B cell (primary cell): ENCODE measurements around the gene RNF166. TPM values are rescaled to one million over a fixed set of nuclear protein-coding genes. Genes with fewer than 3 reads are reported as not detected.

Experiments used
- ATAC-seq: fragments of 200-7000 bp; cut with Tn5 transposase; one replicate; pipeline ENCODE4 v1.10.0; 2021; ENCODE audit warnings: low read depth, mild to moderate bottlenecking, moderate number of reproducible peaks, moderate library complexity
- CTCF ChIA-PET: fragments of 350-600 bp; sonication (Branson Sonifier 250); formaldehyde crosslinking; loops from one replicate; lab custom pipeline; 2021; ENCODE audit warnings: antibody characterized with exemption, inconsistent platforms; lab: Charles Lee
- POLR2A ChIA-PET: fragments of 350-600 bp; sonication (Branson Sonifier 250); formaldehyde crosslinking; loops from one replicate; lab custom pipeline; 2021; ENCODE audit warnings: antibody characterized with exemption; lab: Charles Lee
- DNase-seq: peaks from one replicate; pipeline ENCODE4 v3.0.0; 2013
- H2AFZ ChIP-seq: 2 replicates; pipeline ENCODE4 v1.6.1; 2012; ENCODE audit warnings: mild to moderate bottlenecking, low read depth, low read length; ENCODE audit not compliant: insufficient read depth, poor library complexity, severe bottlenecking
- H3K27ac ChIP-seq, 2 donors: 1 replicate in 1 of 2; 2 replicates in 1 of 2; pipeline ENCODE4 v1.5.1; 2012 to 2013; ENCODE audit warnings: low read length in 2 of 2, mild to moderate bottlenecking in 2 of 2, moderate library complexity in 1 of 2
- H3K27me3 ChIP-seq, 4 experiments: fragments of 200-600 bp in 1 of 4; sonication (generic) in 1 of 4; replicated peaks in 1 of 4; 1 replicate in 2 of 4; 2 replicates in 2 of 4; pipeline versions ENCODE4 v1.6.1 to v1.7.0; 2013 to 2016; ENCODE audit warnings: low read length in 3 of 4, mild to moderate bottlenecking in 2 of 4, mixed read lengths in 1 of 4, moderate library complexity in 1 of 4; ENCODE audit not compliant: insufficient read depth in 4 of 4, control insufficient read depth in 3 of 4; ENCODE audit errors: control extremely low read depth in 1 of 4
- H3K36me3 ChIP-seq, 2 experiments: replicated peaks in 1 of 2; 1 replicate in 1 of 2; 2 replicates in 1 of 2; pipeline versions ENCODE4 v1.6.1 to v1.7.1; 2013; ENCODE audit warnings: low read length in 1 of 2; ENCODE audit not compliant: insufficient read depth in 2 of 2, control insufficient read depth in 1 of 2; ENCODE audit errors: control extremely low read depth in 1 of 2, extremely low read depth in 1 of 2
- H3K4me1 ChIP-seq, 2 donors: fragments of 200-600 bp in 1 of 2; sonication (generic) in 1 of 2; 1 replicate in 1 of 2; 2 replicates in 1 of 2; pipeline versions ENCODE4 v1.5.1 to v1.6.1; 2013 to 2017; ENCODE audit warnings: low read length in 2 of 2; ENCODE audit not compliant: control insufficient read depth in 2 of 2, insufficient read depth in 2 of 2
- H3K4me2 ChIP-seq: replicated peaks from 2 replicates; pipeline ENCODE3; 2012; ENCODE audit warnings: mild to moderate bottlenecking, low read depth, low read length; ENCODE audit not compliant: poor library complexity, severe bottlenecking
- H3K4me3 ChIP-seq, 5 experiments: fragments of 200-600 bp in 1 of 5; sonication (generic) in 1 of 5; 1 replicate in 3 of 5; 2 replicates in 2 of 5; pipeline versions ENCODE4 v1.5.1 to v1.7.0; 2011 to 2016; ENCODE audit warnings: low read length in 4 of 5, mild to moderate bottlenecking in 4 of 5, low read depth in 2 of 5, control low read depth in 1 of 5, moderate library complexity in 1 of 5; ENCODE audit not compliant: insufficient read depth in 1 of 5; ENCODE audit errors: control extremely low read depth in 1 of 5, extremely low read depth in 1 of 5
- H3K79me2 ChIP-seq: fragments of 200-600 bp; sonication (generic); one replicate; pipeline ENCODE4 v1.6.0; 2016; ENCODE audit warnings: low read length; ENCODE audit not compliant: control insufficient read depth, insufficient read depth
- H3K9ac ChIP-seq: fragments of 200-600 bp; sonication (generic); 2 replicates; pipeline ENCODE4 v1.6.1; 2017; ENCODE audit warnings: mild to moderate bottlenecking, low read length, moderate library complexity
- H3K9me3 ChIP-seq, 3 donors: one replicate each; pipeline versions ENCODE4 v1.6.1 to v1.7.1; 2013; ENCODE audit warnings: low read length in 2 of 3; ENCODE audit not compliant: control insufficient read depth in 2 of 3, insufficient read depth in 1 of 3; ENCODE audit errors: control extremely low read depth in 1 of 3
- H4K20me1 ChIP-seq: 2 replicates; pipeline ENCODE4 v1.6.0; 2012; ENCODE audit warnings: mild to moderate bottlenecking, low read length; ENCODE audit not compliant: insufficient read depth, control insufficient read depth, poor library complexity, severe bottlenecking
- H3K27ac Mint-ChIP-seq: one replicate; pipeline ENCODE4 v1.8.0; 2021; ENCODE audit warnings: mixed read lengths
- H3K27me3 Mint-ChIP-seq: one replicate; pipeline ENCODE4 v1.8.0; 2021; ENCODE audit warnings: mixed read lengths
- H3K4me1 Mint-ChIP-seq: one replicate; pipeline ENCODE4 v1.8.0; 2021; ENCODE audit warnings: mixed read lengths
- H3K4me3 Mint-ChIP-seq: one replicate; pipeline ENCODE4 v1.8.0; 2021; ENCODE audit warnings: mixed read lengths
- H3K9me3 Mint-ChIP-seq: one replicate; pipeline ENCODE4 v1.8.0; 2022; ENCODE audit warnings: mixed read lengths; ENCODE audit not compliant: insufficient read depth
- EZH2 ChIP-seq: IDR thresholded peaks from 2 replicates; pipeline ENCODE4 v1.6.1; 2012; ENCODE audit warnings: borderline replicate concordance, low read depth, mild to moderate bottlenecking, moderate library complexity, low read length; ENCODE audit not compliant: insufficient read depth, poor library complexity, severe bottlenecking
- WGBS: methylation state at CpG from one replicate; pipeline ENCODE4 v1.1.5; 2013; ENCODE audit warnings: missing lambda C conversion rate; ENCODE audit not compliant: insufficient coverage; 5-methylcytosine and 5-hydroxymethylcytosine counted together
- intact Hi-C: fragments of 100-400 bp; cut with micrococcal nuclease; formaldehyde crosslinking; loops from one replicate; pipeline ENCODE4 v1.10.0; 2022
- polyA plus RNA-seq: library from polyadenylated mRNA; depleted of rRNA; stranded (reverse); fragments of >200 nt; gene quantifications from 2 replicates; pipeline ENCODE4 v1.2.3, GENCODE V29; 2012
- total RNA-seq, 2 donors: library from RNA; stranded (reverse); fragments of 120-200 nt in 1 of 2; gene quantifications; 1 replicate in 1 of 2; 2 replicates in 1 of 2; pipeline versions ENCODE4 v1.2.3 to v1.2.4, GENCODE V29; 2013 to 2022
- TF ChIP-seq, protein P1 (sequence below): fragments of 200-600 bp; IDR thresholded peaks from one replicate; pipeline ENCODE4 v1.8.0; 2022; ENCODE audit warnings: antibody characterized with exemption, mild to moderate bottlenecking

Gene RNF166
- total and polyA plus RNA-seq, 2 donors (not counting 1 experiment from before 2014, with no cell fraction given): 64.1 to 65.0 TPM

DNA sequence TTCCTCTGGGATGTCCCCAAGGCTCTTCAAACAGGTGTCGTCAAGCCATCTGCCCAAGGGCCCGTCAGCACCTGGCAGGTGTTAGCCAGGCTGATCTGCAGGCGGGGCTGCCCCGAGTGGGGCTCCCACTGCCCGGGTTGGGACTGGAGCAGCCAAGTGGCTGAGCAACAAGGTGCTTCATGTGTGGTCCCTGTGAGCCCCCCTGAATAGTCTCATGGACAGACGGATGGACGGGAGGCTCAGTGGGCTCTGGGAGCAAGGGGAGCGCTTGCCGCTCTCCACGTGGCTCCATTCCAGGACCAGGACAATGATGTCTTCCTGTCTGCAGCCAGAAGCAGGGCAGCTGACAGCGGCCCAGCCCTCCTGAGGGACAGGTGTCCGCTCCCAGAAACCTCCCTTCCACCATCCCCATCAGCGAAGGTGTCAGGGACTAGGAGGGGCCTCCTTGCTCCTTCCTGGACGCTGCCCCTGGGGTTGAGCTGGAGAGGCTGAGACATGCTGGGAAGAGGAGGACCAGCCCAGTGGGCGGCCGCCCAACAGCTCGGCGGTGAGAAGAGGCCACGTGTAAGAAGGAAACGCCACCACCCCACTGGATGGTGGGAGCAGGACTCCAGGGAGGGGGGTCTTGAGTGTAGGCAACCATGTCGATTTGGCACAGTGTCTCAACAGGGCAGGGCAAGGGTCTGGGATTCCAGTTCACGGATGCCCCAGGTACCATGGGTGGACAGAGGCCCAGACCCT, 29.5 kb downstream of the RNF166 start:
- Histone ChIP-seq H3K4me3 (no peak overlapping the region), H3K4me1 (peaks cover 12 to 13% of the 10 kb centered on the region in 2 donors), H2AFZ (no peak overlapping the region), H4K20me1 (peaks cover 46% of the 10 kb centered on the region), H3K27me3 (no peaks in the 10 kb centered on the region), H3K79me2 (peaks cover 34% of the 10 kb centered on the region), H3K9ac (no peak overlapping the region), H3K36me3 (peaks cover 0 to 39% of the 10 kb centered on the region in 2 experiments), H3K9me3 (no peaks in the 10 kb centered on the region), H3K4me2 (no peak overlapping the region), H3K27ac (no peak overlapping the region)
- Mint-ChIP-seq H3K4me1 (peaks cover 12% of the 10 kb centered on the region), H3K27ac (no peak overlapping the region), H3K4me3 (no peak overlapping the region), H3K9me3 (no peaks in the 10 kb centered on the region), H3K27me3 (no peaks in the 10 kb centered on the region)
- 95% methylated on average over 19 of the region's 22 CpGs for WGBS
- DNase-seq (no peak), ATAC-seq (no peak)
- TF ChIP-seq, protein P1, sequence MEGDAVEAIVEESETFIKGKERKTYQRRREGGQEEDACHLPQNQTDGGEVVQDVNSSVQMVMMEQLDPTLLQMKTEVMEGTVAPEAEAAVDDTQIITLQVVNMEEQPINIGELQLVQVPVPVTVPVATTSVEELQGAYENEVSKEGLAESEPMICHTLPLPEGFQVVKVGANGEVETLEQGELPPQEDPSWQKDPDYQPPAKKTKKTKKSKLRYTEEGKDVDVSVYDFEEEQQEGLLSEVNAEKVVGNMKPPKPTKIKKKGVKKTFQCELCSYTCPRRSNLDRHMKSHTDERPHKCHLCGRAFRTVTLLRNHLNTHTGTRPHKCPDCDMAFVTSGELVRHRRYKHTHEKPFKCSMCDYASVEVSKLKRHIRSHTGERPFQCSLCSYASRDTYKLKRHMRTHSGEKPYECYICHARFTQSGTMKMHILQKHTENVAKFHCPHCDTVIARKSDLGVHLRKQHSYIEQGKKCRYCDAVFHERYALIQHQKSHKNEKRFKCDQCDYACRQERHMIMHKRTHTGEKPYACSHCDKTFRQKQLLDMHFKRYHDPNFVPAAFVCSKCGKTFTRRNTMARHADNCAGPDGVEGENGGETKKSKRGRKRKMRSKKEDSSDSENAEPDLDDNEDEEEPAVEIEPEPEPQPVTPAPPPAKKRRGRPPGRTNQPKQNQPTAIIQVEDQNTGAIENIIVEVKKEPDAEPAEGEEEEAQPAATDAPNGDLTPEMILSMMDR: no peak
- TF ChIP-seq EZH2: no peak
- CTCF ChIA-PET: no interaction called here
- POLR2A ChIA-PET: interaction anchor here (0.5 kb wide), 1 partner anchor 86 kb away, joined by 4 read pairs; no protein-coding TSS in a partner anchor
- intact Hi-C loops: no loop called here

DNA sequence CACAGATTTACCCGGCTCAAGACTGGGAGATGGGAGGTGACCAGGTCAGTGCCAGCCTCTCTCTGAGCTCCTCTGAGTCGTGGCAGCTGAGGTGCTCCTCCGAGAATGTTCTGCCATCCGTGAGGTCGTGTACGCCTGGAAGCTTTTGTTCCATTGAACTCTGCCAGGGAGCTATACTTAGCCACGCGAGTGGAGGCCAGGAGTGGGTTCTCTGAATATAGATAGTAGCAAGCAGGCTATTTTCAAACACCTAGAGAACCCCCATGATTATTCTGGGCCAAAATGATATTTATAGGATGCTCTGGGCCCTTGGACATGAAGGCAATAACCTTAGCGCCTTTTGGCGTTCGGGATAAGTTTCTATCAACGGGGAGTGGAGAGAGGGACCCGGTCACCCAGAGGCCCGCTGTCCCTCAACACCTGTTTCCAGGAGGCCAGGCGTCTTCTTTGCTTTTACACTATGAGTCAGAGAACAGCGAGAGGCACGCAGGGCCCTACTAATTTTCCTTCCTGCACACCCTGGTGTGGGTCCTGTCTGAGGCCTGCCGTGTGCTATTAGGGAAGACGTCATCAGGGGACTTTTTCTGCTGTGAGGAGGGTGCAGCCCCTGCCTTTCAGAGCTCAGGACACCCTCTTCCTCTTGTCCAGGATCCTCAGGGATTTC, 32.4 kb downstream of the RNF166 start:
- no peak for DNase-seq
- Histone ChIP-seq H3K36me3 (peaks cover 0 to 29% of the 10 kb centered on the region in 2 experiments), H3K9me3 (no peaks in the 10 kb centered on the region), H3K9ac (no peak overlapping the region), H3K27me3 (no peaks in the 10 kb centered on the region), H3K4me3 (no peak overlapping the region), H3K4me2 (no peak overlapping the region), H2AFZ (no peak overlapping the region), H4K20me1 (peaks cover 31% of the 10 kb centered on the region), H3K79me2 (peaks cover 26% of the 10 kb centered on the region), H3K4me1 (no peaks in the 10 kb centered on the region), H3K27ac (no peak overlapping the region)
- Mint-ChIP-seq H3K4me3 (no peak overlapping the region), H3K9me3 (no peaks in the 10 kb centered on the region), H3K27me3 (no peaks in the 10 kb centered on the region), H3K27ac (no peak overlapping the region), H3K4me1 (no peaks in the 10 kb centered on the region)
- TF ChIP-seq EZH2: no peak
- TF ChIP-seq, protein P1: no peak
- ChIA-PET CTCF (interaction anchor here (2.2 kb wide), 1 partner anchor 9 kb away, joined by 7 read pairs; no protein-coding TSS in a partner anchor), POLR2A (interaction anchor here (0.6 to 1.8 kb wide), 3 partner anchors 9 to 720 kb away, joined by 3 to 8 read pairs (median 4); no protein-coding TSS in a partner anchor)
- intact Hi-C loops: no loop called here
- 90% methylated on average over 13 of the region's 19 CpGs for WGBS
- no peak for ATAC-seq
